Measurements from ENCODE around the gene BAZ2B.

DNA sequence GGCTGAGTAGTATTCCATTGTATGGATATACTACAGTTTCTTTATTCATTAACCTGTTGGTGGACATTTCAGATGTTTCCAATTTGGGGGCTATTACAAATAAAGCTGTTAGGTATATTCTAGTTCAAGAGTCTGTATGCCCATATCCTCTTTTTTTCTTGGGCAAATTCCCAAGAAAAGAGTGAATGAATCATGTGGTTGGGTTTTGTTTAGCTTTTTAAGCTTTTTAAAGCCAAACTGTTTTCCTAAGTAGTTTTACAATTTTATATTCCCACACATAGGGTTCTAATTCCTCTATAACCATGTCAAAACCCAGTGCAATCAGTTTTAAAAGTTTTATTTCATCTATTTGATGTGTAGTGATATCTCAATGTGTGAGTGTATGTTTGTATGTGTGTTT is 44.9 kb upstream of the BAZ2B start:
- no peak for TF ChIP-seq EZH2 (IDR thresholded peaks at IDR 0.05)
- no peak for TF ChIP-seq FOSL1 (IDR thresholded peaks at IDR 0.05; ENCODE audit: low read depth)
- TF ChIP-seq, protein P1, sequence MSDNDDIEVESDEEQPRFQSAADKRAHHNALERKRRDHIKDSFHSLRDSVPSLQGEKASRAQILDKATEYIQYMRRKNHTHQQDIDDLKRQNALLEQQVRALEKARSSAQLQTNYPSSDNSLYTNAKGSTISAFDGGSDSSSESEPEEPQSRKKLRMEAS (IDR thresholded peaks at IDR 0.05): no peak
- no peak for TF ChIP-seq POLR2A (IDR thresholded peaks at IDR 0.05; ENCODE audit: borderline replicate concordance, extremely low read depth, insufficient read depth, insufficient read length)
- TF ChIP-seq, protein P2, sequence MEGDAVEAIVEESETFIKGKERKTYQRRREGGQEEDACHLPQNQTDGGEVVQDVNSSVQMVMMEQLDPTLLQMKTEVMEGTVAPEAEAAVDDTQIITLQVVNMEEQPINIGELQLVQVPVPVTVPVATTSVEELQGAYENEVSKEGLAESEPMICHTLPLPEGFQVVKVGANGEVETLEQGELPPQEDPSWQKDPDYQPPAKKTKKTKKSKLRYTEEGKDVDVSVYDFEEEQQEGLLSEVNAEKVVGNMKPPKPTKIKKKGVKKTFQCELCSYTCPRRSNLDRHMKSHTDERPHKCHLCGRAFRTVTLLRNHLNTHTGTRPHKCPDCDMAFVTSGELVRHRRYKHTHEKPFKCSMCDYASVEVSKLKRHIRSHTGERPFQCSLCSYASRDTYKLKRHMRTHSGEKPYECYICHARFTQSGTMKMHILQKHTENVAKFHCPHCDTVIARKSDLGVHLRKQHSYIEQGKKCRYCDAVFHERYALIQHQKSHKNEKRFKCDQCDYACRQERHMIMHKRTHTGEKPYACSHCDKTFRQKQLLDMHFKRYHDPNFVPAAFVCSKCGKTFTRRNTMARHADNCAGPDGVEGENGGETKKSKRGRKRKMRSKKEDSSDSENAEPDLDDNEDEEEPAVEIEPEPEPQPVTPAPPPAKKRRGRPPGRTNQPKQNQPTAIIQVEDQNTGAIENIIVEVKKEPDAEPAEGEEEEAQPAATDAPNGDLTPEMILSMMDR (IDR thresholded peaks at IDR 0.05 in 2 of 3, conservative IDR thresholded peaks at IDR 0.05 in 1 of 3; ENCODE audit: borderline replicate concordance in 1 of 3, insufficient read depth in 1 of 3, low read depth in 2 of 3, low read length in 2 of 3): no peak
- TF ChIP-seq ELF1 (IDR thresholded peaks at IDR 0.05; ENCODE audit: borderline replicate concordance, low read depth): no peak
